Adrenal gland (tissue), 12 donors: Measurements from ENCODE around the gene FARSB. TPM values are rescaled to one million over a fixed set of nuclear protein-coding genes. Genes with fewer than 3 reads are reported as not detected.

Experiments used
- DNase-seq, 7 donors: peaks; one replicate each; pipeline ENCODE4 v3.0.0-alpha.2; 2019 to 2020
- H3K27ac ChIP-seq, 5 donors: fragments of 200-600 bp; sonication (generic) in 4 of 5; 1 replicate in 3 of 5; 2 replicates in 2 of 5; pipeline versions ENCODE4 v1.5.1 to v1.8.0; 2016 to 2020; ENCODE audit warnings: mild to moderate bottlenecking in 1 of 5
- H3K27me3 ChIP-seq: fragments of 200-600 bp; 2 replicates; pipeline ENCODE4 v1.8.0; 2021
- H3K36me3 ChIP-seq, 2 donors: fragments of 200-600 bp; replicated peaks in 1 of 2; 1 replicate in 1 of 2; 2 replicates in 1 of 2; pipeline versions ENCODE4 v1.5.1 to v1.8.0; 2018 to 2022
- H3K4me1 ChIP-seq, 2 donors: fragments of 200-600 bp; replicated peaks in 1 of 2; 1 replicate in 1 of 2; 2 replicates in 1 of 2; pipeline versions ENCODE4 v1.5.1 to v1.8.0; 2018 to 2021
- H3K4me3 ChIP-seq, 4 donors: fragments of 200-600 bp; sonication (generic) in 3 of 4; one replicate each; pipeline ENCODE4 v1.5.1; 2016 to 2018
- H3K9me3 ChIP-seq, 3 donors: fragments of 200-600 bp; sonication (generic) in 1 of 3; replicated peaks in 1 of 3; 1 replicate in 2 of 3; 2 replicates in 1 of 3; pipeline versions ENCODE4 v1.5.1 to v1.8.0; 2016 to 2021
- POLR2A ChIP-seq, 2 donors: fragments of 450-650 bp; IDR thresholded peaks; one replicate each; pipeline ENCODE4 v1.6.1; 2017; ENCODE audit warnings: antibody characterized with exemption in 2 of 2, mild to moderate bottlenecking in 2 of 2, moderate library complexity in 1 of 2
- WGBS, 4 donors: extraction: QIAGEN DNeasy Blood & Tissue Kit in 2 of 4; methylation state at CpG; one replicate each; pipeline versions ENCODE4 v1.1.5 to v1.1.7; 2013 to 2017; 5-methylcytosine and 5-hydroxymethylcytosine counted together
- intact Hi-C, 2 donors: fragments of 100-400 bp; cut with DNase I; formaldehyde crosslinking; loops; one replicate each; pipeline versions ENCODE4 v1.14.1 to v1.15.0; 2022 to 2023
- polyA plus RNA-seq, 3 donors: library from polyadenylated mRNA; stranded (reverse); fragments of 200-250 nt in 2 of 3; fragments of 350-450 nt in 1 of 3; fragmentation: Illumina TruSeq in 1 of 3; extraction: RNeasy Lipid Tissue Mini Kit (QIAGEN cat#74804) in 1 of 3; gene quantifications; one replicate each; pipeline ENCODE4 v1.2.3, GENCODE V29; 2013 to 2014
- total RNA-seq, 9 donors: library from RNA; depleted of rRNA in 4 of 9; stranded (reverse); fragments of >200 nt in 4 of 9; fragments of 120-200 nt in 1 of 9; fragmentation: NEBNext Ultra II Directional in 1 of 9; extraction: Animal tissue kit (Norgen Biotek cat#: 25700) in 1 of 9; gene quantifications; one replicate each; pipeline versions ENCODE4 v1.1.0 to v1.2.4, GENCODE V29; 2013 to 2023
- TF ChIP-seq, protein P1 (sequence below), 6 experiments: fragments of 450-650 bp in 4 of 6; fragments of 200-600 bp in 2 of 6; sonication (generic) in 1 of 6; IDR thresholded peaks; 1 replicate in 5 of 6; 2 replicates in 1 of 6; pipeline versions ENCODE4 v1.5.1 to v1.8.0; 2016 to 2021; ENCODE audit warnings: antibody characterized with exemption in 6 of 6, mild to moderate bottlenecking in 2 of 6, moderate library complexity in 1 of 6
- donor health status: healthy with polysubstance abuse.
- donor health status: Bipolar disorder and iron deficiency.
- donor health status: DM: yes; HTN: yes; CAD: no.
- donor health status: DM: no; HTN: no; CAD: no.
- donor health status: DM: no; HTN: no; CAD: no.
- donor health status: DM: yes; HTN: yes; CAD: no.

FARSB gene
- total and polyA plus RNA-seq, 12 donors: 7.2 to 55.9 (median 14.0) TPM

DNA sequence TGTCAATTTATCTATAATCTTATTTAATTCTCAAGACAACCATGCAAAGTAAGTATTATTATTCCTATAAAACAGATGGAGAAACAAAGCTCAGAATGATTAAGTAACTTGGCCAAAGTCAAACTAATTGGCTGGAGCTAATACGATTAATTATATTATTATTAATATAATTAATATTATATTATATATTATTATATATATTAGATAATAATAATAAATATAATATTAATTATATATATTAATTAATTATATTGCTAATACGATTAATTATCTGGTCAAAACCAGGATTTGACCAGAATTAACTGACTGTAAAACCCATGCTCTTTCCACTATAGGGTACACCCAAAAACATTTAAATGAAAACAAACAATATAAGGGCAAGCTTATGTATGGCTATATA is 52.4 kb downstream of the FARSB start:
- Histone ChIP-seq H3K36me3 (no peaks in the 10 kb centered on the region), H3K4me1 (no peaks in the 10 kb centered on the region), H3K4me3 (no peak overlapping the region), H3K27me3 (no peaks in the 10 kb centered on the region), H3K9me3 (no peaks in the 10 kb centered on the region), H3K27ac (no peak overlapping the region)
- intact Hi-C loops: no loop called here
- WGBS, 4 donors: 96 to 99% (median 97%) methylated on average over 2 of the region's 2 CpGs
- TF ChIP-seq, protein P1, sequence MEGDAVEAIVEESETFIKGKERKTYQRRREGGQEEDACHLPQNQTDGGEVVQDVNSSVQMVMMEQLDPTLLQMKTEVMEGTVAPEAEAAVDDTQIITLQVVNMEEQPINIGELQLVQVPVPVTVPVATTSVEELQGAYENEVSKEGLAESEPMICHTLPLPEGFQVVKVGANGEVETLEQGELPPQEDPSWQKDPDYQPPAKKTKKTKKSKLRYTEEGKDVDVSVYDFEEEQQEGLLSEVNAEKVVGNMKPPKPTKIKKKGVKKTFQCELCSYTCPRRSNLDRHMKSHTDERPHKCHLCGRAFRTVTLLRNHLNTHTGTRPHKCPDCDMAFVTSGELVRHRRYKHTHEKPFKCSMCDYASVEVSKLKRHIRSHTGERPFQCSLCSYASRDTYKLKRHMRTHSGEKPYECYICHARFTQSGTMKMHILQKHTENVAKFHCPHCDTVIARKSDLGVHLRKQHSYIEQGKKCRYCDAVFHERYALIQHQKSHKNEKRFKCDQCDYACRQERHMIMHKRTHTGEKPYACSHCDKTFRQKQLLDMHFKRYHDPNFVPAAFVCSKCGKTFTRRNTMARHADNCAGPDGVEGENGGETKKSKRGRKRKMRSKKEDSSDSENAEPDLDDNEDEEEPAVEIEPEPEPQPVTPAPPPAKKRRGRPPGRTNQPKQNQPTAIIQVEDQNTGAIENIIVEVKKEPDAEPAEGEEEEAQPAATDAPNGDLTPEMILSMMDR (IDR thresholded peaks at IDR 0.05): no peak
- no peak for TF ChIP-seq POLR2A (IDR thresholded peaks at IDR 0.05)
- DNase-seq: no peak

DNA sequence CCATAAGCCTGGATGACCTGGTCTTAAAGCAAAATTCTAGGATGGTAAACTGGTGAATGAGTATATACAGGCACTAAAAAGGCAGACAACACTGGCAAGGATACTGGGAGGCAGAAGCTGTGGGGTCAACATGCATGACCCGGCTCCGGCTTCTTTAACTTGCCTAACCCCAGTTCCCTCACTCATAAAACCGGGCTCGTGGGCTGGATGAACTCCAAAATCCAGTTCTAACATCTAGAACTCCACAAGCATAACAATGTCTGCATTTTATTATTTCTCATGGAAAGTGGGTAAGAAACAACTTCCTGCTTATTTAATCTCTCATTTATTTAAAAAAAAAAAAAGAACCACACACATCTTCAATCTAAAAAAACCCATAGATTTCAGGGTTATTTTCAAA is 57.3 kb downstream of the FARSB start:
- no peak overlapping the region for H3K4me3 ChIP-seq
- H3K4me1 ChIP-seq: no peaks in the 10 kb centered on the region
- no peak for DNase-seq
- H3K36me3 ChIP-seq: peaks cover 0 to 9% of the 10 kb centered on the region in 2 donors
- H3K27ac ChIP-seq: no peak overlapping the region
- intact Hi-C loops: no loop called here
- TF ChIP-seq, protein P1 (IDR thresholded peaks at IDR 0.05): no peak
- no peak for TF ChIP-seq POLR2A (IDR thresholded peaks at IDR 0.05)
- H3K9me3 ChIP-seq: no peaks in the 10 kb centered on the region
- WGBS, 4 donors: 76 to 85% (median 79%) methylated on average over 4 of the region's 4 CpGs
- no peaks in the 10 kb centered on the region for H3K27me3 ChIP-seq

DNA sequence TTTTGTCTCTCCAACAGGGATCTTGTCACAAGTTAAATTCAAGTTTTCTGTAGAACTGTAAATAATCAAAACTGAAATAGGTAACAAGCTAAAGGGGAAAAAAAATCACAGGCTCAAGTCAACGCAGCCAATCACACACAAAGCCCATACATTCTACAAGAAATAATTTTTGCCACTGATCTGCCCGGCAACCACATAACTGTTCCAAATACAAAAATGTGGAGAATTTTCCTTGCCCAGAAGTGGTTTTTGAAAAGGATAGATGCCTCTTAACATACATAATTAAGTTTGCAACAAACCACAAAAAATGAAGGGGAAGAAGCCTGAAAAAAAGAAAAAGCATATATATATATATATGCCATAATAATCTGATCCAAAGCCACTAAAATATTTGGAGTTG is 60.3 kb downstream of the FARSB start:
- no peak overlapping the region for H3K4me3 ChIP-seq
- H3K4me1 ChIP-seq: no peaks in the 10 kb centered on the region
- peaks cover 0 to 9% of the 10 kb centered on the region in 2 donors for H3K36me3 ChIP-seq
- no peaks in the 10 kb centered on the region for H3K27me3 ChIP-seq
- no peaks in the 10 kb centered on the region for H3K9me3 ChIP-seq
- intact Hi-C loops: no loop called here
- DNase-seq: no peak
- no peak overlapping the region for H3K27ac ChIP-seq
- no peak for TF ChIP-seq POLR2A (IDR thresholded peaks at IDR 0.05)
- TF ChIP-seq, protein P1 (IDR thresholded peaks at IDR 0.05): no peak
- WGBS, 4 donors: 95 to 96% (median 95%) methylated on average over 2 of the region's 2 CpGs

DNA sequence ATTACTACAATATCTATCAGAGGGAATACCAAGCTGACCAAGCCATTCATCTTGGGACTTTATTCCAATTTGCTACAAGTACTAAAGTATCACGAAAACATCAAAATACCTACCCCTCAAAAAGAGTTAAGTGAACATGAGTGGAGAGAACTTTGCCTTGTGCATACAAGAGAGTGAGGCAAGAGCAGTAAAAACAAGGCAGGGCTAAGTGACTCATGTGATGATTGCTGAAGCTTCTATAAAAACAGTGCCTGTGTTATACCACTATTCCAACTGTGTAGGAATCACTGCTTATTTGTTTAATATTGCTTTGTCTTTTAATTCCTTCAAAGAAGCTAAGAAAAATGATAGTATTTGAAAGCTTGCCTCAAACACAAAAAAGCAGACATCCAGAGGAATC is 61.2 kb downstream of the FARSB start:
- TF ChIP-seq, protein P1 (IDR thresholded peaks at IDR 0.05): no peak
- TF ChIP-seq POLR2A (IDR thresholded peaks at IDR 0.05): no peak
- Histone ChIP-seq H3K9me3 (no peaks in the 10 kb centered on the region), H3K27me3 (no peaks in the 10 kb centered on the region), H3K4me1 (no peaks in the 10 kb centered on the region), H3K36me3 (peaks cover 0 to 9% of the 10 kb centered on the region in 2 donors), H3K4me3 (no peak overlapping the region), H3K27ac (no peak overlapping the region)
- 89 to 100% (median 93%) methylated on average over 1 of the region's 1 CpG for WGBS, 4 donors
- intact Hi-C loops: no loop called here
- DNase-seq: no peak
